ENCODE results near the gene YY1.
"Not testable (repeated sequence)": the region's sequence is repeated elsewhere in the genome, so short reads cannot be mapped to it uniquely, and the experiment has no call there.

YY1 gene

DNA sequence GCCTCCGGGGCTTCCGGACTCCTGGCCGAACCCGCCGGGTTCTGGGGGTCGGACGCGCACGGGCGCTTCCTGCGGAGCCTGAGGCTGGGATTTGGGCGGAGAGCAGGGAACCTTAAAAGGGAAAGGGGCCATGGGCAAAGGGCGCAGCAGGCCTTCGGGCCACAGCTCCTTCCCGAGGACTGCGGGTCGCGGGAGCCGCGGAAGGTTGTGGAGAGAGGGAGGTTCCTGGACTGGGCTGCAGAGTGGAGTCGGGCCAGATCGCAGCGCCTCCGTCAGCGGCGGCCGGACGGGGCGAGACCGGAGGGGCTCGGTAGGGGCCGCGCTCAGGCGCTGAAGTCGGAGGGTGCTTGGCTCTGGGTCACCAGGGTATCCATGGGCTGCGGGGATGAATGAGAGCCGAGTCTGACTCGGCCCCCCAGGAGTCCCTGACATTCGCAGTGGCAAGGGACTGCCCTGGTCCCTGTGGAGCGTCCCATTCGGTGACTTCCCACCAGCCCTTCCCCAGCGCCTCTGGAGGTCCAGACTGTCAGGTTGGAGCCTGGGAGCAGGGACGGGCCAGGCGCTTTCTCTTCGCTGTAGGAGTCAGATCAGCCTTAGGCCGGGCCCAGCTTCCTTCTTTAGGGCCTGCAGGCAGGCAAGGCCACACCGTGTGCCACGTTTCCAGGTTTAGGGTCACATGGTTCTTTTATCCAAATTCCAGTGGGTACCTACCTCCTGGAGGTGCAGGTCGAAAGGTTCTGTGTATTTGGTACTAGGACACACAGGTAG is 68.2 kb downstream of the YY1 start:
- Histone ChIP-seq H3K27me3 (ENCODE audit: low read depth) (no peaks in the 10 kb centered on the region), H3K4me3 (peak overlapping the region; percentile 85), H3K4me1 (peaks cover 10% of the 10 kb centered on the region), H3K36me3 (replicated peaks) (0 out of 2 replicates have a peak, but pooled peaks cover 2% of the 10 kb centered on the region), H3K9me3 (no peaks in the 10 kb centered on the region)
- peak in 1 of 2 experiments; percentile 46 for DNase-seq (ENCODE audit: low spot score in 2 of 2)
- in situ Hi-C loops (cut with MboI; ENCODE audit: low sequenced_read_pairs) = no loop called here

DNA sequence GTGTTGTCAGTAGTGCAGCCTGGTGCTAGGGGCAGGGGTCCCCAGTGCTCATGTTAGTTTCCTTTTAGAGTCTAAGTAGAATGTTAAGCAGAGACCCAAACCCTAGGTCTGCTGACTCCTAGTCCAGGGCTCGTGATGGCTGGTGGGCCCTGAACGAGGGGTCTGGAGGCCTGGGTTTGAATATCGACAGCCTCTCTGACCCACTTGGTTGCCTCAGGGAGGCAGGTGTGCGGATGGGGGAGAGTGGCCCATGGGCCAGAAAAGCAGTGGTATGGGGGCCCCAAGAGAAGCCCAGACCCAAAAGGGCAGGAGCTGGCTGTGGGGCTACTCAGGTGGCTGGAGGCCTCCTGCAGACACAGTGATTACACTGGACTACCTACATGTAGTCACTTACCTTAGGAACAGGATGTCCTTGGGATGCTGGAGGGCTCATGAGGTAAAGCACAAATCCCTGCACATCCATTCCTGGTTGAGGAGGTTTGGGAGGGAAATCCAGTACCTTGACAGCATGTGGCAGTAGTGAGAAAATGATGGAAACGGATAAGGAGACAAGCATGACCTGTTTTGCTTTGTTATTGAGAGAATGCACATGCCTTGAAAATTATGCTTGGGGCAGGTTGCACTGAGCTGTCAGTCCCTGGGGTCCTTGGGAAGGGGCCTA is 69.0 kb downstream of the YY1 start:
- Histone ChIP-seq H3K4me1 (peaks cover 12% of the 10 kb centered on the region), H3K27me3 (ENCODE audit: low read depth) (no peaks in the 10 kb centered on the region), H3K36me3 (replicated peaks) (0 out of 2 replicates have a peak, but pooled peaks cover 2% of the 10 kb centered on the region), H3K4me3 (peak overlapping the region; percentile 85), H3K9me3 (no peaks in the 10 kb centered on the region)
- in situ Hi-C loops (cut with MboI; ENCODE audit: low sequenced_read_pairs) = no loop called here
- no peak for DNase-seq (ENCODE audit: low spot score in 2 of 2)

DNA sequence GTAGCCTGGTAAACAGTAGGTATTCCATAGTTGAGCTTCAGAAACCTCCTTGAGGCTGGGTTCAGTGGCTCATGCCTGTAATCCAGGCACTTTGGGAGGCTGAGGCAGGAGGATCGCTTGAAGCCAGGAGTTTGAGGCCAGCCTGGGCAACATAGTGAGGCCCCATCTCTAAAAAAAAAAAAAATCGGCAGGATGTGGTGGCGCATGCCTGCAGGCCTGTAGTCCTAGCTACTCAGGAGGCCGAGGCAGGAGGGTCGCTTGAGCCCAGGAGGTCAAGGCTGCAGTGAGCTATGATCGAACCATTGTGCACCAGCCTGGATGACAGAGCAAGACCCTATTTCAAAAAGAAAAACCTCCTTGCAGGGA is 69.5 kb downstream of the YY1 start:
- H3K36me3 ChIP-seq (replicated peaks); in situ Hi-C loops (cut with MboI; ENCODE audit: low sequenced_read_pairs); DNase-seq (ENCODE audit: low spot score in 2 of 2); H3K9me3 ChIP-seq; H3K27me3 ChIP-seq (ENCODE audit: low read depth); H3K4me3 ChIP-seq: not testable (repeated sequence)
- peaks cover 12% of the 10 kb centered on the region for H3K4me1 ChIP-seq

DNA sequence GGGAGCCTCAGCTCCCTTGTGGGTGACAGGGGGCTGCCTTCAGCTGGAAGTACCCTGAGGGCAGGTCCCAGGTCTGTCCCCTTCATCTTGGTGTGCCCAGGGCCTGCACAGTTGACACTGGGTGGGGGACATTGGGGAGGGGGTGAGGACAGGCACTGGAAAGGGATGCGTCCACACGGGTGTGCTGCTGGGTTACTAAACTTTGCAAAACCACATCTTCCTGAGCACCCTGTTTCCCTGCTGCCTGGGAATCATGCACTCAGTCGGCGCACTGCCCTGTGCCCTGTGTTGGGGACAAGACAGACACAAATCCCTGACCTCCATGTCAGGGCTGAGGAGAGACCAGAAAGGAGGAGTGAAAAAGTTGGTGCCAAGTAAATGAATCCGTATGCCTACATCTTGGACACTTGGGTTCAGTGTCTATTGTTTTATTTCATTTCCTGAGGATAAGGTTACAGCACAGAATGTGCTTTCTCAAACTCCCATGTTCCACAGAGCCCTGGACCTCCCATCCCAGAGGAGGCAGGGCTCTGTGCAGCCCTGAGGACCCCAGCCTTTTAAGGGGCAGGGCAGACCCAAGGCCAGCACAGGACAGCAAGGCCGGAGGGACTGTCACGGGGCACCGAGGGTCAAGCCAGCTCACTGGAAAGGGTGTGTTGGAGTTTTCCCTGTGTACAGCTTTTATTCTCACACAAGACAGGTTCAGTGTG is 70.2 kb downstream of the YY1 start:
- no peaks in the 10 kb centered on the region for H3K36me3 ChIP-seq (replicated peaks)
- H3K4me1 ChIP-seq = peaks cover 12% of the 10 kb centered on the region
- in situ Hi-C loops (cut with MboI; ENCODE audit: low sequenced_read_pairs) = no loop called here
- H3K9me3 ChIP-seq = no peaks in the 10 kb centered on the region
- H3K4me3 ChIP-seq = no peak overlapping the region
- DNase-seq (ENCODE audit: low spot score in 2 of 2) = no peak
- no peaks in the 10 kb centered on the region for H3K27me3 ChIP-seq (ENCODE audit: low read depth)

DNA sequence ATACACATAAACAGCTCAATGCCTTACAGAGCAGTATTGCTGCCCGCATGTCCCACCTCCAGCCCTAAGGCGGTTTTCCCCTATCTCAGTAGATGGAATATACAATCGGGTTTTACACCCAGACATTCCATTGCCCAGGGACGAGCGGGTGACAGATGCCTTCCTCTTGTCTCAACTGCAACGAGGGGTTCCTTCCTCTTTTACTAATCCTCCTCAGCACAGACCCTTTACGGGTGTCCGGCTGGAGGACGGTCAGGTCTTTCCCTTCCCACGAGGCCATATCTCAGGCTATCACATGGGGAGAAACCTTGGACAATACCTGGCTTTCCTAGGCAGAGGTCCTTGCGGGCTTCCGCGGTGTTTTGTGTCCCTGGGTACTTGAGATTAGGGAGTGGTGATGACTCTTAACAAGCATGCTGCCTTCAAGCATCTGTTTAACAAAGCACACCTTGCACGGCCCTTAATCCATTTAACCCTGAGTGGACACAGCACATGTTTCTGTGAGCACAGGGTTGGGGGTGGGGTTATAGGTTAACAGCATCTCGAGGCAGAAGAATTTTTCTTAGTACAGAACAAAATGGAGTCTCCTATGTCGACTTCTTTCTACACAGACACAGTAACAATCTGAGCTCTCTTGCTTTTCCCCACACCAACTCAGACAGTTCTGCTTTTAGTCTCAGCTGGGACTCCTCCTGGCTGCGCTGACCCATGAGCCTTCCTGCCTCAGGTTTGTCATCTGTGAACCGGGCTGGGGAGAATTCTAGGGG is 73.3 kb downstream of the YY1 start:
- DNase-seq (ENCODE audit: low spot score in 2 of 2) = peak in 1 of 2 experiments; percentile 33
- H3K36me3 ChIP-seq (replicated peaks); H3K27me3 ChIP-seq (ENCODE audit: low read depth); H3K4me3 ChIP-seq; in situ Hi-C loops (cut with MboI; ENCODE audit: low sequenced_read_pairs); H3K9me3 ChIP-seq; H3K4me1 ChIP-seq: not testable (repeated sequence)

- in situ Hi-C loops (cut with MboI; ENCODE audit: low sequenced_read_pairs) = no loop called here
- no peaks in the 10 kb centered on the region for H3K36me3 ChIP-seq (replicated peaks)
- no peak overlapping the region for H3K4me3 ChIP-seq
- H3K27me3 ChIP-seq (ENCODE audit: low read depth) = no peaks in the 10 kb centered on the region
- no peak for DNase-seq (ENCODE audit: low spot score in 2 of 2)
- no peaks in the 10 kb centered on the region for H3K9me3 ChIP-seq
- H3K4me1 ChIP-seq = peaks cover 5% of the 10 kb centered on the region
These were observed 74.0 kb downstream of the YY1 start for GRCh38 chr14:100312877-100313400.

DNA sequence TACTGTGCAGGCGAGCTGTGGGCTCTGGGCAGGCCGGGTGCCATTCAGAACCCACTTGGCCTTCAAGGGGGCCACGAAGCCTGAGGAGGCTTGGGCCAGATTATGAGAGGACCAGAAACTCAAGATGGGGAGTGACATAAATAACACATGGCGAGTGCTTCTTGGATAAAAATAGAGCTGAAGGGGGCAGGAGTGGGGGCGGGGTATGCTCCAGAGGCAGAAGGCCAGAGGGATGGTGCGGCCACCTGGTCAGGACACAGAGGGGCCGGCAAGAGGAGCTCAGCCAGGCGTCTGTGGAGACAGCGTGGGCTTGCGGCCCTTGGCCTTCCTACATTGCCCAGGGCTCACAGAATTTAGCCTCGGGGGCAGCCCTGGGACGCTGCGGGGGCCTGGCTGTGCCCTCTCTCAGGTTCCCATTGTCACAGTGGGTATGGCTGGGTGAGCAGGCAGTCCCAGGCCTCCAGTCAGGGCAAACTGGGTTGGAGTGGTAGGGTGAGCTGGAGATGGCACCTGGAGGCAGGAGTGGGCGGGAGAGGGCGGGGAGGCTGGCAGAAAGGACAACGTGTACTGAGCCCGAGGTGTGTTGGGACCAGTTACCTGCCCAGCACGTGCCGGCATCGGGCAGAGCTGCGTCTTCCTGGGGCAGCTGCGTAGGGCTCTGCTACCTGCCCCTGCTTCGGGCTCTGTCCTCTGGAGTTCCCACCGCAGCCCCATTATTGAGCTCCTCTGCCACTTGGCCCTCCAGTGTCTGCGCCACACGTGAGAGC is 74.7 kb downstream of the YY1 start:
- in situ Hi-C loops (cut with MboI; ENCODE audit: low sequenced_read_pairs) = no loop called here
- DNase-seq (ENCODE audit: low spot score in 2 of 2) = no peak
- no peak overlapping the region for H3K4me3 ChIP-seq
- H3K4me1 ChIP-seq = peaks cover 10% of the 10 kb centered on the region
- no peaks in the 10 kb centered on the region for H3K9me3 ChIP-seq
- H3K36me3 ChIP-seq (replicated peaks) = no peaks in the 10 kb centered on the region
- H3K27me3 ChIP-seq (ENCODE audit: low read depth) = no peaks in the 10 kb centered on the region

DNA sequence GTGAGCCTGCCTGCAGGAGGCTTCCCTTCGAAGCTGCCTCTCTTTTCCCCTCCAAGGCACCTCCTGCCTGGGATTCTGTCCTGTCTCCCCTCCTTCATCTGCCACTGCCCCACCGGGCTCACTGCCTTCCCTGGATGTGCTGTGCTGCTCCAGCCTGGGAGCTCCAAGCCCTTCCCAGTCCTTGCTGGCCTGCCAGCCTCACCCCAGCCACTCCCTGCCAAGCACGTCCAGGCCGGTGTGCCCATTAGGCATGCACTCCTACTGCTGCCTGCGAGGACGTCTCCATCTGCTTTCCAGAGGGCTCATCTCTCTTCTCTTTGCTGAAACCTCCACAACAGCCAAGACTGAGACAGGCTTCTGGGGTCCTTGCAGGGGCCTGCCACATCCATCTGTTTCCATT is 75.8 kb downstream of the YY1 start:
- peaks cover 10% of the 10 kb centered on the region for H3K4me1 ChIP-seq
- no peaks in the 10 kb centered on the region for H3K36me3 ChIP-seq (replicated peaks)
- H3K27me3 ChIP-seq (ENCODE audit: low read depth) = no peaks in the 10 kb centered on the region
- no peak overlapping the region for H3K4me3 ChIP-seq
- DNase-seq (ENCODE audit: low spot score in 2 of 2) = no peak
- in situ Hi-C loops (cut with MboI; ENCODE audit: low sequenced_read_pairs) = no loop called here
- no peaks in the 10 kb centered on the region for H3K9me3 ChIP-seq

GRCh38 chr14:100317389-100317788 is 78.4 kb downstream of the YY1 start:
- Histone ChIP-seq H3K9me3 (no peaks in the 10 kb centered on the region), H3K4me3 (no peak overlapping the region)
- in situ Hi-C loops (cut with MboI; ENCODE audit: low sequenced_read_pairs) = no loop called here

GRCh38 chr14:100317912-100318808 is 79.2 kb downstream of the YY1 start:
- DNase-seq (ENCODE audit: low spot score in 2 of 2) = peak; percentile 60 to 86
- no peaks in the 10 kb centered on the region for H3K9me3 ChIP-seq
- peaks cover 7% of the 10 kb centered on the region for H3K4me1 ChIP-seq
- in situ Hi-C loops (cut with MboI; ENCODE audit: low sequenced_read_pairs) = no loop called here
- H3K36me3 ChIP-seq (replicated peaks) = no peaks in the 10 kb centered on the region
- no peaks in the 10 kb centered on the region for H3K27me3 ChIP-seq (ENCODE audit: low read depth)
- no peak overlapping the region for H3K4me3 ChIP-seq

More at GRCh38 chr14:100317389-100317788, 78.4 kb downstream of the YY1 start:
- Histone ChIP-seq H3K36me3 (replicated peaks) (no peaks in the 10 kb centered on the region), H3K4me1 (peaks cover 10% of the 10 kb centered on the region), H3K27me3 (ENCODE audit: low read depth) (no peaks in the 10 kb centered on the region)
- DNase-seq (ENCODE audit: low spot score in 2 of 2) = no peak

- Histone ChIP-seq H3K27me3 (ENCODE audit: low read depth) (no peaks in the 10 kb centered on the region), H3K4me1 (peaks cover 7% of the 10 kb centered on the region), H3K4me3 (no peak overlapping the region), H3K9me3 (no peaks in the 10 kb centered on the region), H3K36me3 (replicated peaks) (no peaks in the 10 kb centered on the region)
- in situ Hi-C loops (cut with MboI; ENCODE audit: low sequenced_read_pairs) = no loop called here
- no peak for DNase-seq (ENCODE audit: low spot score in 2 of 2)
These were observed 81.4 kb downstream of the YY1 start for GRCh38 chr14:100320157-100320856.
